ENCODE data around the gene CLSTN1. TPM values are rescaled to one million over a fixed set of nuclear protein-coding genes. Genes with fewer than 3 reads are reported as not detected.

The CLSTN1 gene
- total RNA-seq, 1 donor from 2014 or later, result 181 TPM

DNA sequence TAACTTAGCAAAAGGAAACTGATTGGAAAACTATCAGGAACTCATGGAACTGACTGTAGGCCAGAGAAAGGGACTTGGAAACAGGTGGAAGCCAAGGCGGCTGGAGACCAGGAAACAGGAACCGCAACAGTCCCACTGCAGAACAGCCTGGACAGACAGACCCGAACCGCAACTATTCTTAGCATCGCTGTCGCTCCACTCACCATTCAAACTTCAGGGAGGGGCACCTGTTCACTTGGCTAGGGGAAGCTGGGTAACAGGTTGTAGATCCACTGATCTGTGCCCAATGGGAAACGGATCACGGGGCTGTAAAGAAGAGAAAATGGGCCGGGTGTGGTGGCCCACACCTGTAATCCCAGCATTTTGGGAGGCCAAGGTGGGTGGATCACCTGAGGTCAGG lies 61.9 kb downstream of the CLSTN1 start:
- no peak for FAIRE-seq
- Histone ChIP-seq H3K27me3 (ENCODE audit: insufficient read depth, low read length) (no peaks in the 10 kb centered on the region), H3K4me3 (ENCODE audit: insufficient read depth, low read depth, low read length) (no peak overlapping the region), H3K9ac (ENCODE audit: low read length) (no peak overlapping the region), H3K4me2 (ENCODE audit: low read length) (no peak overlapping the region), H3K36me3 (ENCODE audit: insufficient read depth, low read length) (no peaks in the 10 kb centered on the region), H4K20me1 (ENCODE audit: insufficient read depth, low read length) (no peaks in the 10 kb centered on the region), H3K79me2 (ENCODE audit: insufficient read depth, low read length) (peaks cover 37% of the 10 kb centered on the region), H3K9me3 (ENCODE audit: insufficient read depth, low read depth, low read length) (no peaks in the 10 kb centered on the region), H2AFZ (ENCODE audit: low read depth, low read length) (no peak overlapping the region), H3K4me1 (ENCODE audit: insufficient read depth, low read length) (peaks cover 14% of the 10 kb centered on the region), H3K27ac (ENCODE audit: low read depth, low read length) (no peak overlapping the region)
- TF ChIP-seq, protein P1, sequence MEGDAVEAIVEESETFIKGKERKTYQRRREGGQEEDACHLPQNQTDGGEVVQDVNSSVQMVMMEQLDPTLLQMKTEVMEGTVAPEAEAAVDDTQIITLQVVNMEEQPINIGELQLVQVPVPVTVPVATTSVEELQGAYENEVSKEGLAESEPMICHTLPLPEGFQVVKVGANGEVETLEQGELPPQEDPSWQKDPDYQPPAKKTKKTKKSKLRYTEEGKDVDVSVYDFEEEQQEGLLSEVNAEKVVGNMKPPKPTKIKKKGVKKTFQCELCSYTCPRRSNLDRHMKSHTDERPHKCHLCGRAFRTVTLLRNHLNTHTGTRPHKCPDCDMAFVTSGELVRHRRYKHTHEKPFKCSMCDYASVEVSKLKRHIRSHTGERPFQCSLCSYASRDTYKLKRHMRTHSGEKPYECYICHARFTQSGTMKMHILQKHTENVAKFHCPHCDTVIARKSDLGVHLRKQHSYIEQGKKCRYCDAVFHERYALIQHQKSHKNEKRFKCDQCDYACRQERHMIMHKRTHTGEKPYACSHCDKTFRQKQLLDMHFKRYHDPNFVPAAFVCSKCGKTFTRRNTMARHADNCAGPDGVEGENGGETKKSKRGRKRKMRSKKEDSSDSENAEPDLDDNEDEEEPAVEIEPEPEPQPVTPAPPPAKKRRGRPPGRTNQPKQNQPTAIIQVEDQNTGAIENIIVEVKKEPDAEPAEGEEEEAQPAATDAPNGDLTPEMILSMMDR (IDR thresholded peaks at IDR 0.05; ENCODE audit: insufficient read depth, low read depth, low read length), result no peak
- TF ChIP-seq EZH2 (IDR thresholded peaks at IDR 0.05; ENCODE audit: insufficient read depth, low read length), result no peak
- Mint-ChIP-seq H3K27ac (ENCODE audit: unreplicated experiment) (no peak overlapping the region), H3K4me3 (ENCODE audit: unreplicated experiment) (no peak overlapping the region), H3K9me3 (ENCODE audit: unreplicated experiment) (no peaks in the 10 kb centered on the region), H3K27me3 (ENCODE audit: low read depth, unreplicated experiment) (no peaks in the 10 kb centered on the region), H3K36me3 (ENCODE audit: low read depth, unreplicated experiment) (peaks cover 16% of the 10 kb centered on the region), H3K4me1 (ENCODE audit: low read depth, unreplicated experiment) (peaks cover 15% of the 10 kb centered on the region)
- DNase-seq (ENCODE audit: low read depth), result no peak

- H3K9ac ChIP-seq (ENCODE audit: low read length), result no peak overlapping the region
- Mint-ChIP-seq H3K4me3 (ENCODE audit: unreplicated experiment) (no peak overlapping the region), H3K27ac (ENCODE audit: unreplicated experiment) (no peak overlapping the region), H3K9me3 (ENCODE audit: unreplicated experiment) (no peaks in the 10 kb centered on the region), H3K27me3 (ENCODE audit: low read depth, unreplicated experiment) (no peaks in the 10 kb centered on the region), H3K36me3 (ENCODE audit: low read depth, unreplicated experiment) (peaks cover 16% of the 10 kb centered on the region), H3K4me1 (ENCODE audit: low read depth, unreplicated experiment) (peaks cover 8% of the 10 kb centered on the region)
- no peaks in the 10 kb centered on the region for H3K9me3 ChIP-seq (ENCODE audit: insufficient read depth, low read depth, low read length)
- H3K4me3 ChIP-seq (ENCODE audit: insufficient read depth, low read depth, low read length), result no peak overlapping the region
- peaks cover 44% of the 10 kb centered on the region for H3K79me2 ChIP-seq (ENCODE audit: insufficient read depth, low read length)
- no peaks in the 10 kb centered on the region for H3K27me3 ChIP-seq (ENCODE audit: insufficient read depth, low read length)
- H2AFZ ChIP-seq (ENCODE audit: low read depth, low read length), result no peak overlapping the region
- FAIRE-seq, result no peak
- no peak for TF ChIP-seq EZH2 (IDR thresholded peaks at IDR 0.05; ENCODE audit: insufficient read depth, low read length)
- TF ChIP-seq, protein P1 (IDR thresholded peaks at IDR 0.05; ENCODE audit: insufficient read depth, low read depth, low read length), result no peak
- peaks cover 10% of the 10 kb centered on the region for H3K4me1 ChIP-seq (ENCODE audit: insufficient read depth, low read length)
- H3K36me3 ChIP-seq (ENCODE audit: insufficient read depth, low read length), result no peaks in the 10 kb centered on the region
- no peak for DNase-seq (ENCODE audit: low read depth)
- H4K20me1 ChIP-seq (ENCODE audit: insufficient read depth, low read length), result peaks cover 3% of the 10 kb centered on the region
- no peak overlapping the region for H3K4me2 ChIP-seq (ENCODE audit: low read length)
- H3K27ac ChIP-seq (ENCODE audit: low read depth, low read length), result no peak overlapping the region
Measured at GRCh38 chr1:9760824-9761223, 62.9 kb downstream of the CLSTN1 start.

GRCh38 chr1:9759939-9760338 lies 63.8 kb downstream of the CLSTN1 start:
- Mint-ChIP-seq H3K27ac (ENCODE audit: unreplicated experiment) (no peak overlapping the region), H3K4me1 (ENCODE audit: low read depth, unreplicated experiment) (peaks cover 10% of the 10 kb centered on the region), H3K27me3 (ENCODE audit: low read depth, unreplicated experiment) (no peaks in the 10 kb centered on the region), H3K36me3 (ENCODE audit: low read depth, unreplicated experiment) (peaks cover 16% of the 10 kb centered on the region), H3K4me3 (ENCODE audit: unreplicated experiment) (no peak overlapping the region), H3K9me3 (ENCODE audit: unreplicated experiment) (no peaks in the 10 kb centered on the region)
- Histone ChIP-seq H4K20me1 (ENCODE audit: insufficient read depth, low read length) (peaks cover 7% of the 10 kb centered on the region), H3K27ac (ENCODE audit: low read depth, low read length) (no peak overlapping the region), H3K9me3 (ENCODE audit: insufficient read depth, low read depth, low read length) (no peaks in the 10 kb centered on the region), H3K4me1 (ENCODE audit: insufficient read depth, low read length) (peaks cover 5% of the 10 kb centered on the region), H3K4me3 (ENCODE audit: insufficient read depth, low read depth, low read length) (no peak overlapping the region), H3K4me2 (ENCODE audit: low read length) (no peak overlapping the region), H2AFZ (ENCODE audit: low read depth, low read length) (no peak overlapping the region), H3K36me3 (ENCODE audit: insufficient read depth, low read length) (no peaks in the 10 kb centered on the region), H3K27me3 (ENCODE audit: insufficient read depth, low read length) (no peaks in the 10 kb centered on the region), H3K79me2 (ENCODE audit: insufficient read depth, low read length) (peaks cover 41% of the 10 kb centered on the region), H3K9ac (ENCODE audit: low read length) (no peak overlapping the region)
- DNase-seq (ENCODE audit: low read depth) (no peak), FAIRE-seq (no peak)
- no peak for TF ChIP-seq EZH2 (IDR thresholded peaks at IDR 0.05; ENCODE audit: insufficient read depth, low read length)
- TF ChIP-seq, protein P1 (IDR thresholded peaks at IDR 0.05; ENCODE audit: insufficient read depth, low read depth, low read length), result no peak

Data from astrocyte (in vitro differentiated cells and primary cell).